H1 (cell line): ENCODE data around the gene KLHL21. TPM values are rescaled to one million over a fixed set of nuclear protein-coding genes. Genes with fewer than 3 reads are reported as not detected.

Experiments used
- CTCF ChIA-PET: fragments of 300-600 bp; sonication (Branson Sonifier 250); formaldehyde crosslinking; loops from one replicate; lab custom pipeline; 2021; ENCODE audit not compliant: partially characterized antibody; lab: Charles Lee
- POLR2A ChIA-PET: fragments of 300-600 bp; sonication (Branson Sonifier 250); formaldehyde crosslinking; loops from one replicate; lab custom pipeline; 2021; ENCODE audit warnings: inconsistent platforms; ENCODE audit not compliant: partially characterized antibody; lab: Charles Lee
- DNase-seq, 2 experiments: peaks; one replicate each; pipeline versions ENCODE4 v3.0.0 to v3.0.0-alpha.2; 2010 to 2022; ENCODE audit warnings: low spot score in 2 of 2, low read depth in 1 of 2, mixed read lengths in 1 of 2
- FAIRE-seq: peaks from 2 replicates; lab custom pipeline; 2011; peaks lifted over from hg19 to GRCh38; lab: Jason Lieb, UNC
- H2AFZ ChIP-seq: 2 replicates; pipeline ENCODE4 v1.8.1; 2012; ENCODE audit warnings: low read length, inconsistent platforms
- H2AK5ac ChIP-seq: 2 replicates; pipeline ENCODE4 v1.6.1; 2013; ENCODE audit warnings: low read depth, low read length
- H2BK120ac ChIP-seq: replicated peaks from 2 replicates; pipeline ENCODE3; 2013; ENCODE audit warnings: low read depth, low read length, inconsistent platforms
- H2BK12ac ChIP-seq: 2 replicates; pipeline ENCODE4 v1.6.1; 2013; ENCODE audit warnings: low read depth, low read length
- H2BK15ac ChIP-seq: 2 replicates; pipeline ENCODE4 v1.6.1; 2013; ENCODE audit warnings: low read length
- H2BK20ac ChIP-seq: 2 replicates; pipeline ENCODE4 v1.6.1; 2013; ENCODE audit warnings: low read length
- H2BK5ac ChIP-seq: 2 replicates; pipeline ENCODE4 v1.6.1; 2013; ENCODE audit warnings: low read depth, low read length
- H3K14ac ChIP-seq: 2 replicates; pipeline ENCODE4 v1.6.1; 2013; ENCODE audit warnings: inconsistent platforms; ENCODE audit not compliant: insufficient read length
- H3K18ac ChIP-seq: 2 replicates; pipeline ENCODE4 v1.6.1; 2013; ENCODE audit warnings: low read length; ENCODE audit errors: extremely low read depth
- H3K23ac ChIP-seq: 2 replicates; pipeline ENCODE4 v1.6.1; 2013; ENCODE audit warnings: inconsistent platforms; ENCODE audit not compliant: insufficient read length
- H3K23me2 ChIP-seq: 2 replicates; pipeline ENCODE4 v1.6.1; 2013; ENCODE audit warnings: low read depth, low read length
- H3K27ac ChIP-seq: 2 replicates; pipeline ENCODE4 v1.6.1; 2011; ENCODE audit warnings: low read depth, low read length, inconsistent platforms
- H3K27me3 ChIP-seq, 4 experiments: replicated peaks in 1 of 4; 1 replicate in 1 of 4; 2 replicates in 3 of 4; pipeline versions ENCODE4 v1.6.1 to v1.8.1; 2011 to 2013; ENCODE audit warnings: low read length in 3 of 4, mild to moderate bottlenecking in 3 of 4, inconsistent platforms in 2 of 4, mixed read lengths in 2 of 4, moderate library complexity in 1 of 4; ENCODE audit not compliant: control insufficient read depth in 3 of 4, insufficient read depth in 3 of 4; ENCODE audit errors: extremely low read depth in 1 of 4
- H3K36me3 ChIP-seq, 4 experiments: 2 replicates each; pipeline versions ENCODE4 v1.6.1 to v1.8.1; 2011 to 2013; ENCODE audit warnings: mild to moderate bottlenecking in 4 of 4, low read length in 3 of 4, moderate library complexity in 2 of 4, control low read depth in 1 of 4, inconsistent platforms in 1 of 4; ENCODE audit not compliant: insufficient read depth in 4 of 4, control insufficient read depth in 2 of 4
- H3K4ac ChIP-seq: replicated peaks from 2 replicates; pipeline ENCODE3; 2013; ENCODE audit warnings: low read length, low read depth, mixed read lengths, inconsistent platforms; ENCODE audit not compliant: insufficient read length
- H3K4me1 ChIP-seq, 4 experiments: replicated peaks in 1 of 4; 1 replicate in 1 of 4; 2 replicates in 3 of 4; pipeline versions ENCODE4 v1.6.1 to v1.8.1; 2011 to 2013; ENCODE audit warnings: low read length in 3 of 4, inconsistent platforms in 2 of 4, mixed read lengths in 1 of 4; ENCODE audit not compliant: insufficient read depth in 4 of 4, control insufficient read depth in 3 of 4
- H3K4me2 ChIP-seq, 2 experiments: 2 replicates each; pipeline versions ENCODE4 v1.6.1 to v1.8.1; 2011 to 2013; ENCODE audit warnings: low read depth in 2 of 2, low read length in 2 of 2, control low read depth in 1 of 2, inconsistent platforms in 1 of 2, mild to moderate bottlenecking in 1 of 2; ENCODE audit not compliant: insufficient read depth in 1 of 2
- H3K4me3 ChIP-seq, 4 experiments: fragments of 200-600, 300-600 bp in 1 of 4; sonication (generic), shearing (Covaris generic), sonication (Bioruptor Twin) in 1 of 4; 2 replicates each; pipeline versions ENCODE4 v1.5.1 to v1.8.1; 2011 to 2016; ENCODE audit warnings: low read length in 4 of 4, low read depth in 3 of 4, control low read depth in 2 of 4, inconsistent platforms in 2 of 4, mild to moderate bottlenecking in 2 of 4, mixed read lengths in 1 of 4, moderate library complexity in 1 of 4; ENCODE audit not compliant: insufficient read depth in 2 of 4; ENCODE audit errors: extremely low read depth in 1 of 4
- H3K56ac ChIP-seq: replicated peaks from 2 replicates; pipeline ENCODE3; 2013; ENCODE audit warnings: low read depth, mild to moderate bottlenecking, mixed read lengths, low read length, inconsistent platforms; ENCODE audit not compliant: insufficient read length
- H3K79me1 ChIP-seq: 2 replicates; pipeline ENCODE4 v1.6.1; 2013; ENCODE audit warnings: low read depth, low read length, control low read depth
- H3K79me2 ChIP-seq, 2 experiments: 2 replicates each; pipeline versions ENCODE4 v1.6.1 to v1.8.1; 2012 to 2013; ENCODE audit warnings: low read length in 2 of 2, mild to moderate bottlenecking in 2 of 2, inconsistent platforms in 1 of 2; ENCODE audit not compliant: insufficient read depth in 2 of 2, control insufficient read depth in 1 of 2
- H3K9ac ChIP-seq, 4 experiments: replicated peaks in 1 of 4; 1 replicate in 1 of 4; 2 replicates in 3 of 4; pipeline versions ENCODE4 v1.6.1 to v1.8.1; 2011 to 2013; ENCODE audit warnings: low read depth in 3 of 4, low read length in 3 of 4, control low read depth in 2 of 4, mild to moderate bottlenecking in 2 of 4, moderate library complexity in 2 of 4, inconsistent platforms in 1 of 4; ENCODE audit errors: extremely low read depth in 1 of 4
- H3K9me3 ChIP-seq, 2 experiments: 2 replicates each; pipeline versions ENCODE4 v1.6.1 to v1.8.1; 2012 to 2013; ENCODE audit warnings: mild to moderate bottlenecking in 2 of 2, moderate library complexity in 2 of 2, control low read depth in 1 of 2, inconsistent platforms in 1 of 2, low read depth in 1 of 2, low read length in 1 of 2, mixed read lengths in 1 of 2; ENCODE audit not compliant: insufficient read depth in 2 of 2
- H4K20me1 ChIP-seq, 2 experiments: replicated peaks in 1 of 2; 2 replicates each; pipeline versions ENCODE3 to v1.8.1; 2011 to 2013; ENCODE audit warnings: inconsistent platforms in 2 of 2, low read length in 2 of 2, mild to moderate bottlenecking in 1 of 2; ENCODE audit not compliant: insufficient read depth in 2 of 2, control insufficient read depth in 1 of 2
- H4K5ac ChIP-seq: 2 replicates; pipeline ENCODE4 v1.6.1; 2013; ENCODE audit warnings: low read length, low read depth, mixed read lengths, inconsistent platforms; ENCODE audit not compliant: insufficient read length
- H4K8ac ChIP-seq: 2 replicates; pipeline ENCODE4 v1.8.0; 2013; ENCODE audit warnings: mild to moderate bottlenecking, moderate library complexity, low read length, inconsistent platforms; ENCODE audit not compliant: insufficient read depth; ENCODE audit errors: extremely low read depth
- H4K91ac ChIP-seq: replicated peaks from 2 replicates; pipeline ENCODE3; 2013; ENCODE audit warnings: low read length, mixed read lengths, inconsistent platforms; ENCODE audit not compliant: insufficient read length
- BACH1 ChIP-seq: IDR thresholded peaks from 2 replicates; pipeline ENCODE4 v1.6.1; 2012; ENCODE audit warnings: low read length, improper control_type of control experiment
- CHD2 ChIP-seq: IDR thresholded peaks from 2 replicates; pipeline ENCODE4 v1.6.1; 2012; ENCODE audit warnings: low read length, improper control_type of control experiment
- HDAC2 ChIP-seq, 2 experiments: fragments of 300-600 bp in 1 of 2; sonication (generic) in 1 of 2; IDR thresholded peaks; 2 replicates each; pipeline ENCODE4 v1.6.1; 2011 to 2012; ENCODE audit warnings: low read depth in 2 of 2, low read length in 2 of 2, mild to moderate bottlenecking in 2 of 2, moderate library complexity in 2 of 2, borderline replicate concordance in 1 of 2, inconsistent platforms in 1 of 2
- HDAC6 ChIP-seq: IDR thresholded peaks from one replicate; pipeline ENCODE4 v1.7.1; 2012; ENCODE audit warnings: low read depth, mild to moderate bottlenecking, inconsistent platforms, low read length, moderate library complexity
- KDM5A ChIP-seq: fragments of 200-600 bp; IDR thresholded peaks from 2 replicates; pipeline ENCODE4 v1.7.1; 2012; ENCODE audit warnings: mild to moderate bottlenecking, low read length, inconsistent platforms, mixed read lengths
- RAD21 ChIP-seq, 2 experiments: IDR thresholded peaks in 1 of 2; conservative IDR thresholded peaks in 1 of 2; 2 replicates each; pipeline ENCODE4 v1.6.1; 2011; ENCODE audit warnings: low read depth in 2 of 2, low read length in 2 of 2, improper control_type of control experiment in 1 of 2, inconsistent platforms in 1 of 2, mild to moderate bottlenecking in 1 of 2, moderate library complexity in 1 of 2
- RFX5 ChIP-seq: IDR thresholded peaks from 2 replicates; pipeline ENCODE4 v1.6.1; 2011; ENCODE audit warnings: low read depth, low read length, improper control_type of control experiment, borderline replicate concordance
- SAP30 ChIP-seq: fragments of 300-600 bp; sonication (generic); IDR thresholded peaks from 2 replicates; pipeline ENCODE4 v1.7.1; 2012; ENCODE audit warnings: low read length, moderate library complexity, mild to moderate bottlenecking, inconsistent platforms; ENCODE audit not compliant: insufficient read depth, insufficient replicate concordance
- SP1 ChIP-seq: IDR thresholded peaks from 2 replicates; pipeline ENCODE4 v1.6.1; 2011; ENCODE audit warnings: low read depth, low read length
- SP2 ChIP-seq: IDR thresholded peaks from 2 replicates; pipeline ENCODE4 v1.6.1; 2012; ENCODE audit warnings: mild to moderate bottlenecking, low read length, inconsistent platforms
- TAF7 ChIP-seq: optimal IDR thresholded peaks from 2 replicates; pipeline ENCODE3; 2011; ENCODE audit warnings: low read depth, mild to moderate bottlenecking, inconsistent platforms, low read length, moderate library complexity, borderline replicate concordance
- TBP ChIP-seq: IDR thresholded peaks from 2 replicates; pipeline ENCODE4 v1.6.1; 2011; ENCODE audit warnings: low read depth, low read length, improper control_type of control experiment
- WGBS, 2 experiments: shearing (Covaris generic) in 1 of 2; methylation state at CpG; one replicate each; pipeline versions ENCODE4 v1.1.6 to v1.1.7; 2013 to 2015; ENCODE audit warnings: low lambda C conversion rate in 2 of 2, mixed read lengths in 2 of 2, inconsistent platforms in 1 of 2, low coverage in 1 of 2, missing lambda C conversion rate in 1 of 2; ENCODE audit not compliant: insufficient replicate concordance in 2 of 2, insufficient coverage in 1 of 2, insufficient read length in 1 of 2; ENCODE audit errors: extremely low coverage in 1 of 2, missing lambda C conversion rate in 1 of 2; 5-methylcytosine and 5-hydroxymethylcytosine counted together
- polyA plus RNA-seq, 7 experiments: library from polyadenylated mRNA; depleted of rRNA in 3 of 7; stranded (reverse) in 5 of 7; unstranded in 2 of 7; fragments of >200 nt in 5 of 7; fragments of 200-250 nt in 2 of 7; gene quantifications; 1 replicate in 5 of 7; 2 replicates in 1 of 7; 4 replicates in 1 of 7; pipeline versions ENCODE4 v1.2.1 to v1.2.3, GENCODE V29; 2011 to 2013; ENCODE audit warnings: missing spikeins in 2 of 7, mixed read lengths in 2 of 7
- total RNA-seq: library from RNA; stranded (reverse); fragmentation: NEBNext Ultra II Directional; extraction: Animal tissue kit (Norgen Biotek cat#: 25700); gene quantifications from 2 replicates; pipeline ENCODE4 v1.2.1, GENCODE V29; 2021

KLHL21 gene
- total and polyA plus RNA-seq, 2 of the 8 experiments (the other 6 are each of a cell fraction or from before 2014, with no cell fraction given) = 11.9 to 22.3 TPM

- H2BK120ac ChIP-seq = no peak overlapping the region
- ChIA-PET CTCF (interaction anchor here (1.5 to 5.1 kb wide), 3 partner anchors 11 to 86 kb away, joined by 3 to 19 read pairs (median 7); partner anchors contain the start of genes NOL9 and TAS1R1), POLR2A (interaction anchor here (1.0 to 2.4 kb wide), 4 partner anchors 14 to 49 kb away, joined by 3 to 8 read pairs (median 4); no protein-coding TSS in a partner anchor)
- peaks cover 0 to 1% of the 10 kb centered on the region in 2 experiments for H4K20me1 ChIP-seq
- no peak overlapping the region for H4K8ac ChIP-seq
- no peak overlapping the region for H2BK20ac ChIP-seq
- H3K36me3 ChIP-seq = no peaks in the 10 kb centered on the region
- no peaks in the 10 kb centered on the region for H3K9me3 ChIP-seq
- H3K14ac ChIP-seq = no peak overlapping the region
- no peak overlapping the region; a peak in 1 of 7 replicates for H3K9ac ChIP-seq
- no peak overlapping the region for H2AFZ ChIP-seq
- H3K23ac ChIP-seq = no peak overlapping the region
- no peak overlapping the region for H2AK5ac ChIP-seq
- no peak overlapping the region for H2BK15ac ChIP-seq
- H3K27ac ChIP-seq = no peak overlapping the region
- peaks cover 0 to 2% (median 0%) of the 10 kb centered on the region in 4 experiments; a peak in 3 of 7 replicates for H3K27me3 ChIP-seq
- FAIRE-seq (no peak), DNase-seq (no peak)
- H3K4me1 ChIP-seq = peaks cover 0 to 4% (median 2%) of the 10 kb centered on the region in 4 experiments; a peak in 3 of 7 replicates
- H3K18ac ChIP-seq = no peak overlapping the region
- TF ChIP-seq KDM5A (no peak), TAF7 (no peak), CHD2 (no peak), HDAC6 (no peak), TBP (no peak), RAD21 (IDR thresholded peaks at IDR 0.05 in 1 of 2, conservative IDR thresholded peaks at IDR 0.05 in 1 of 2; ENCODE audit: low read depth in 2 of 2, low read length in 2 of 2) (no peak), SP2 (no peak), HDAC2 (IDR thresholded peaks at IDR 0.05; ENCODE audit: borderline replicate concordance in 1 of 2, low read depth in 2 of 2, low read length in 2 of 2) (no peak), SP1 (no peak), RFX5 (no peak), BACH1 (no peak), SAP30 (no peak)
- no peaks in the 10 kb centered on the region for H3K79me1 ChIP-seq
- no peak overlapping the region for H3K4ac ChIP-seq
- H2BK12ac ChIP-seq = no peak overlapping the region
- H3K23me2 ChIP-seq = no peaks in the 10 kb centered on the region; the same call in 1 of the 2 replicates
- H3K4me3 ChIP-seq = no peak overlapping the region
- no peaks in the 10 kb centered on the region for H3K79me2 ChIP-seq
- H4K5ac ChIP-seq = no peak overlapping the region
- WGBS, 2 experiments = 89% methylated on average over 11 of the region's 12 CpGs; no CpG with 5 or more reads in 1 of the 2 experiments
- H4K91ac ChIP-seq = no peak overlapping the region
- H2BK5ac ChIP-seq = no peak overlapping the region
- H3K56ac ChIP-seq = no peak overlapping the region
- no peak overlapping the region for H3K4me2 ChIP-seq
Observed at GRCh38 chr1:6572653-6573383, 29.9 kb downstream of the KLHL21 start.
